HL-60 (cell line): ENCODE measurements around the gene CLIP2.
"Not testable (repeated sequence)": the region's sequence is repeated elsewhere in the genome, so short reads cannot be mapped to it uniquely, and the experiment has no call there.

ENCODE experiments used
- DNase-seq, 2 experiments: peaks; one replicate each; pipeline ENCODE4 v3.0.0-alpha.2; 2010 to 2020; ENCODE audit warnings: low read depth in 1 of 2, low spot score in 1 of 2
- H3K27ac ChIP-seq: fragments of 250-450 bp; sonication (Bioruptor Pico); replicated peaks from 2 replicates; pipeline ENCODE4 v1.5.1; 2020; ENCODE audit warnings: mild to moderate bottlenecking, moderate library complexity
- H3K27me3 ChIP-seq: fragments of 250-450 bp; sonication (Bioruptor Pico); 2 replicates; pipeline ENCODE4 v1.5.1; 2021; ENCODE audit warnings: mild to moderate bottlenecking, moderate library complexity; ENCODE audit not compliant: insufficient read depth, poor library complexity, severe bottlenecking
- H3K4me3 ChIP-seq: replicated peaks from 2 replicates; pipeline ENCODE4 v1.5.1; 2011; ENCODE audit warnings: mild to moderate bottlenecking, control low read depth, low read length; ENCODE audit not compliant: insufficient read depth
- GABPA ChIP-seq: IDR thresholded peaks from 2 replicates; pipeline ENCODE4 v1.6.1; 2012; ENCODE audit warnings: low read depth
- POLR2AphosphoS5 ChIP-seq: IDR thresholded peaks from 2 replicates; pipeline ENCODE4 v1.6.1; 2012; ENCODE audit warnings: low read depth
- REST ChIP-seq: IDR thresholded peaks from 2 replicates; pipeline ENCODE4 v1.6.1; 2012; ENCODE audit warnings: low read depth; ENCODE audit not compliant: insufficient replicate concordance
- SPI1 ChIP-seq: IDR thresholded peaks from 2 replicates; pipeline ENCODE4 v1.6.1; 2012; ENCODE audit warnings: low read depth, mild to moderate bottlenecking, borderline replicate concordance
- TF ChIP-seq, protein P1 (sequence below): IDR thresholded peaks from one replicate; pipeline ENCODE4 v1.5.1; 2011; ENCODE audit warnings: low read length, control low read depth, inconsistent platforms; ENCODE audit not compliant: insufficient read depth

Gene CLIP2

DNA sequence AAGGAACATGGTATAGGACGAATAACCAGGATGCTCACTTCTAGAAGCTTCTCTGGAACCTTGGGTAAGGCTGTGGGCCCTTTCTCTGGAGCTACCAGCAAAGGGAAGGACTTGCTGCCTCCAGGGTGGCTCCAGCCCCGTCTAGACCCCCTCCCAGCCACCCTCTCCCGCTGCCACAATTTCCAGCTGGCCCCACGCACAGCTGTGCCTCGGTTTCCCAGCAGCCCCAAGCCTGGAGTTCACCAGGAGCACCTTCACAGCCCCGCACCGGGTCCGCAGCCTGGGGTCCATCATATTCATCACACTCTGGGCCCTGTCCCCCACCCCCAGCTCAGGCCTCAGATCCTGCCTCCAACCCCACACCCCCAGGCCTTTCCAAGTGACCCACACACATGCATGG, 128.9 kb downstream of the CLIP2 start:
- no peak for DNase-seq
- Histone ChIP-seq H3K4me3 (no peak overlapping the region), H3K27me3 (no peaks in the 10 kb centered on the region), H3K27ac (no peak overlapping the region)
- TF ChIP-seq POLR2AphosphoS5, result no peak
- TF ChIP-seq, protein P1, sequence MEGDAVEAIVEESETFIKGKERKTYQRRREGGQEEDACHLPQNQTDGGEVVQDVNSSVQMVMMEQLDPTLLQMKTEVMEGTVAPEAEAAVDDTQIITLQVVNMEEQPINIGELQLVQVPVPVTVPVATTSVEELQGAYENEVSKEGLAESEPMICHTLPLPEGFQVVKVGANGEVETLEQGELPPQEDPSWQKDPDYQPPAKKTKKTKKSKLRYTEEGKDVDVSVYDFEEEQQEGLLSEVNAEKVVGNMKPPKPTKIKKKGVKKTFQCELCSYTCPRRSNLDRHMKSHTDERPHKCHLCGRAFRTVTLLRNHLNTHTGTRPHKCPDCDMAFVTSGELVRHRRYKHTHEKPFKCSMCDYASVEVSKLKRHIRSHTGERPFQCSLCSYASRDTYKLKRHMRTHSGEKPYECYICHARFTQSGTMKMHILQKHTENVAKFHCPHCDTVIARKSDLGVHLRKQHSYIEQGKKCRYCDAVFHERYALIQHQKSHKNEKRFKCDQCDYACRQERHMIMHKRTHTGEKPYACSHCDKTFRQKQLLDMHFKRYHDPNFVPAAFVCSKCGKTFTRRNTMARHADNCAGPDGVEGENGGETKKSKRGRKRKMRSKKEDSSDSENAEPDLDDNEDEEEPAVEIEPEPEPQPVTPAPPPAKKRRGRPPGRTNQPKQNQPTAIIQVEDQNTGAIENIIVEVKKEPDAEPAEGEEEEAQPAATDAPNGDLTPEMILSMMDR, result no peak
- no peak for TF ChIP-seq REST
- TF ChIP-seq SPI1, result no peak
- TF ChIP-seq GABPA, result no peak

GRCh38 chr7:74418538-74418937, 129.3 kb downstream of the CLIP2 start:
- no peaks in the 10 kb centered on the region for H3K27me3 ChIP-seq
- no peak for DNase-seq
- H3K27ac ChIP-seq, result no peak overlapping the region
- no peak overlapping the region for H3K4me3 ChIP-seq
- TF ChIP-seq GABPA (no peak), SPI1 (no peak), POLR2AphosphoS5 (no peak), REST (no peak)
- TF ChIP-seq, protein P1, result no peak

DNA sequence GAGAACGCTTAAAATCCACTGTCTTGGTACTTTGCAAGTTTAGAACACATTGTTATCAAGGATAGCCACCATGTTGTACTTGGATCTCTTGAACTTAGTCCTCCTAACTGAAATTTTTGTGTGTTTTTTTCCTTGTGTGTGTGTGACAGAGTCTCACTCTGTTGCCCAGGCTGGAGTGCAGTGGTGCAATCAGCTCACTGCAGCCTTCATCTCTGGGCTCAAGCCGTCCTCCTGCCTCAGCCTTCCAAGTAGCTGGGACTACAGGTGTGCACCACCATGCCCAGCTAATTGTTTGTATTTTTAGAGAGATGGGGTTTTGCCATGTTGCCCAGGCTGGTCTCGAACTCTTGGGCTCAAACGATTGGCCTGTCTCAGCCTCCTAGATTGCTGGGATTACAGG, 130.0 kb downstream of the CLIP2 start:
- not testable (repeated sequence) for H3K4me3 ChIP-seq, DNase-seq, H3K27ac ChIP-seq, H3K27me3 ChIP-seq

GRCh38 chr7:74420006-74420405, 130.8 kb downstream of the CLIP2 start:
- no peak for TF ChIP-seq GABPA
- no peak for TF ChIP-seq SPI1
- no peak for TF ChIP-seq REST
- TF ChIP-seq POLR2AphosphoS5, result no peak
- TF ChIP-seq, protein P1, result no peak
- no peak for DNase-seq
- Histone ChIP-seq H3K27ac (no peak overlapping the region), H3K4me3 (no peak overlapping the region), H3K27me3 (no peaks in the 10 kb centered on the region)
